Right hindlimb (tissue), 1 donor: ENCODE results near the gene SLC22A17.
A peak's percentile ranks its signal among the peaks of the same experiment; 100 is the strongest.

Experiments used
- DNase-seq: peaks from one replicate; pipeline ENCODE4 v3.0.0-alpha.2; 2018

Gene SLC22A17

GRCh38 chr14:23302290-23303225 is 50.1 kb downstream of the SLC22A17 start, which contains the start of gene PPP1R3E:
Gene PPP1R3E (minus strand): TSS chr14:23302859. CDS start chr14:23302576, 283 bp downstream.
- DNase-seq, result peak; percentile 74

- no peak for DNase-seq
These were observed 50.8 kb downstream of the SLC22A17 start for GRCh38 chr14:23301969-23302289.

GRCh38 chr14:23301288-23301968 is 51.3 kb downstream of the SLC22A17 start:
- peak; percentile 99 for DNase-seq

GRCh38 chr14:23300687-23301223 is 51.9 kb downstream of the SLC22A17 start:
- DNase-seq, result no peak

- no peak for DNase-seq
These were observed 52.6 kb downstream of the SLC22A17 start for GRCh38 chr14:23299986-23300686.

GRCh38 chr14:23299211-23299957 is 53.3 kb downstream of the SLC22A17 start:
- no peak for DNase-seq

GRCh38 chr14:23297611-23298277 is 54.9 kb downstream of the SLC22A17 start:
- no peak for DNase-seq

GRCh38 chr14:23297096-23297495 is 55.6 kb downstream of the SLC22A17 start:
- no peak for DNase-seq
